ENCODE data around the gene RMP24.
A peak's percentile ranks its signal among the peaks of the same experiment; 100 is the strongest.

RMP24 gene

GRCh38 chr18:35933982-35934381, 38.5 kb upstream of the RMP24 start:
- DNase-seq (ENCODE audit: low spot score) (no peak), ATAC-seq (no peak)
- peaks cover 3% of the 10 kb centered on the region; the same call in 1 of the 2 replicates for H3K79me2 ChIP-seq (replicated peaks; ENCODE audit: insufficient read depth)
- no peak overlapping the region for H3K4me2 ChIP-seq
- no peaks in the 10 kb centered on the region for H3K9me2 ChIP-seq (ENCODE audit: insufficient read depth)
- H3F3A ChIP-seq (replicated peaks; ENCODE audit: low read depth) = no peaks in the 10 kb centered on the region
- Mint-ChIP-seq H3K27me3 (ENCODE audit: insufficient read depth, low read depth, poor library complexity) (no peaks in the 10 kb centered on the region), H3K9me3 (peaks cover 8% of the 10 kb centered on the region; the same call in 2 of the 3 replicates), H3K4me1 (peaks cover 11% of the 10 kb centered on the region), H3K27ac (peak overlapping the region; percentile 77), H3K4me3 (no peak overlapping the region), H3K36me3 (ENCODE audit: low read depth) (peaks cover 37% of the 10 kb centered on the region)
- TF ChIP-seq ETS1 (IDR thresholded peaks at IDR 0.05) = no peak
- no peak for TF ChIP-seq CTCF (conservative IDR thresholded peaks at IDR 0.05; ENCODE audit: low read depth in 2 of 2)
- no peaks in the 10 kb centered on the region for H4K20me1 ChIP-seq (replicated peaks; ENCODE audit: insufficient read depth)
- H3K4me1 ChIP-seq (ENCODE audit: insufficient read depth) = no peaks in the 10 kb centered on the region; the same call in 1 of the 2 replicates
- H3K27me3 ChIP-seq (ENCODE audit: insufficient read depth) = no peaks in the 10 kb centered on the region
- peaks cover 20% of the 10 kb centered on the region; the same call in 1 of the 2 replicates for H3K36me3 ChIP-seq (ENCODE audit: insufficient read depth)
- H2AFZ ChIP-seq = no peak overlapping the region
- no peak overlapping the region for H3K4me3 ChIP-seq
- 0 out of 2 replicates have a peak overlapping the region, but pooled peaks have one; percentile 27 for H3K27ac ChIP-seq (ENCODE audit: low read depth)

- Histone ChIP-seq H3K27ac (ENCODE audit: low read depth) (no peak overlapping the region), H3K9me2 (ENCODE audit: insufficient read depth) (no peaks in the 10 kb centered on the region), H3K4me2 (no peak overlapping the region), H3K4me1 (ENCODE audit: insufficient read depth) (peaks cover 7% of the 10 kb centered on the region), H3F3A (replicated peaks; ENCODE audit: low read depth) (no peaks in the 10 kb centered on the region), H3K27me3 (ENCODE audit: insufficient read depth) (no peaks in the 10 kb centered on the region), H3K4me3 (no peak overlapping the region), H3K36me3 (ENCODE audit: insufficient read depth) (peaks cover 20% of the 10 kb centered on the region; the same call in 1 of the 2 replicates), H4K20me1 (replicated peaks; ENCODE audit: insufficient read depth) (no peaks in the 10 kb centered on the region), H2AFZ (no peak overlapping the region), H3K79me2 (replicated peaks; ENCODE audit: insufficient read depth) (peaks cover 3% of the 10 kb centered on the region; the same call in 1 of the 2 replicates)
- ATAC-seq (no peak), DNase-seq (ENCODE audit: low spot score) (no peak)
- Mint-ChIP-seq H3K4me1 (peaks cover 20% of the 10 kb centered on the region), H3K4me3 (no peak overlapping the region), H3K36me3 (ENCODE audit: low read depth) (peaks cover 34% of the 10 kb centered on the region), H3K27me3 (ENCODE audit: insufficient read depth, low read depth, poor library complexity) (no peaks in the 10 kb centered on the region), H3K9me3 (peaks cover 6% of the 10 kb centered on the region; the same call in 2 of the 3 replicates), H3K27ac (no peak overlapping the region)
- TF ChIP-seq REST (IDR thresholded peaks at IDR 0.05; ENCODE audit: unreplicated experiment) (no peak), ETS1 (IDR thresholded peaks at IDR 0.05) (no peak), EZH2phosphoT487 (IDR thresholded peaks at IDR 0.05; ENCODE audit: unreplicated experiment) (no peak), POLR2AphosphoS5 (IDR thresholded peaks at IDR 0.05; ENCODE audit: low read depth) (no peak), CTCF (conservative IDR thresholded peaks at IDR 0.05; ENCODE audit: low read depth in 2 of 2) (no peak), ZNF331 (CRISPR knock-in tag; IDR thresholded peaks at IDR 0.05; ENCODE audit: low read depth) (no peak), NANOG (IDR thresholded peaks at IDR 0.05; ENCODE audit: borderline replicate concordance) (no peak), EZH2 (IDR thresholded peaks at IDR 0.05; ENCODE audit: low read depth, unreplicated experiment) (no peak), ZNF114 (CRISPR knock-in tag; IDR thresholded peaks at IDR 0.05) (no peak), JUNB (IDR thresholded peaks at IDR 0.05; ENCODE audit: unreplicated experiment) (no peak), CREB1 (CRISPR knock-in tag; IDR thresholded peaks at IDR 0.05; ENCODE audit: low read depth) (no peak)
Observed at GRCh38 chr18:35934891-35935290, 37.6 kb upstream of the RMP24 start.

Measured in GM23338 (cell line).